K562 (cell line): ENCODE data around the gene PPP2R2D. TPM values are rescaled to one million over a fixed set of nuclear protein-coding genes. Genes with fewer than 3 reads are reported as not detected.

Source experiments
- ATAC-seq: fragments of 200-7000 bp; cut with Tn5 transposase; 3 replicates; pipeline ENCODE4 v1.9.1; 2020; ENCODE audit warnings: moderate library complexity
- BruUV-seq: library from RNA; stranded (reverse); fragments of 400-500 nt; replicated peaks from 2 replicates; lab custom pipeline; 2021; lab: Mats Ljungman, UMichigan
- CTCF ChIA-PET: fragments of 300-600 bp; formaldehyde crosslinking; extraction: SDS; loops from one replicate; lab custom pipeline; 2021; ENCODE audit warnings: low intra/inter-chr PET ratio; lab: Yijun Ruan, JAX
- POLR2A ChIA-PET: fragments of 300-600, 350-650 bp; sonication (Branson Sonifier 250); formaldehyde crosslinking; extraction: SDS; loops from one replicate; lab custom pipeline; 2021; ENCODE audit warnings: antibody characterized with exemption, inconsistent platforms; lab: Yijun Ruan, JAX
- DNase-seq, 4 experiments: peaks; one replicate each; pipeline versions ENCODE4 v3.0.0 to v3.0.0-alpha.2; 2011 to 2018; ENCODE audit warnings: low spot score in 3 of 4, mixed read lengths in 3 of 4; ENCODE audit errors: extremely low read depth in 1 of 4
- FAIRE-seq: peaks from 2 replicates; lab custom pipeline; 2011; peaks lifted over from hg19 to GRCh38; lab: Jason Lieb, UNC
- H2AFZ ChIP-seq: 2 replicates; pipeline ENCODE4 v1.6.0; 2011; ENCODE audit warnings: low read depth, low read length, control low read depth, inconsistent platforms
- H3K27ac ChIP-seq: fragments of 200-600 bp; 3 replicates; pipeline ENCODE4 v1.8.0; 2011; ENCODE audit warnings: low read depth, mild to moderate bottlenecking, control low read depth, inconsistent platforms, low read length, moderate library complexity, mixed read lengths; ENCODE audit errors: extremely low read depth
- H3K27me3 ChIP-seq, 2 experiments: fragments of 300-600 bp in 1 of 2; 2 replicates in 1 of 2; 3 replicates in 1 of 2; pipeline versions ENCODE4 v1.6.0 to v1.8.0; 2011; ENCODE audit warnings: inconsistent platforms in 2 of 2, low read length in 2 of 2, mild to moderate bottlenecking in 1 of 2, mixed read lengths in 1 of 2, moderate library complexity in 1 of 2; ENCODE audit not compliant: control insufficient read depth in 2 of 2, insufficient read depth in 2 of 2
- H3K36me3 ChIP-seq: fragments of 300-600 bp; 3 replicates; pipeline ENCODE4 v1.8.0; 2011; ENCODE audit warnings: mild to moderate bottlenecking, low read length, inconsistent platforms; ENCODE audit not compliant: control insufficient read depth, insufficient read depth
- H3K4me1 ChIP-seq, 2 experiments: fragments of 200-600 bp in 1 of 2; replicated peaks in 1 of 2; 2 replicates in 1 of 2; 3 replicates in 1 of 2; pipeline versions ENCODE4 v1.5.1 to v1.8.0; 2011; ENCODE audit warnings: inconsistent platforms in 2 of 2, low read length in 2 of 2, mild to moderate bottlenecking in 1 of 2, mixed read lengths in 1 of 2, moderate library complexity in 1 of 2; ENCODE audit not compliant: control insufficient read depth in 2 of 2, insufficient read depth in 2 of 2
- H3K4me2 ChIP-seq: 2 replicates; pipeline ENCODE4 v1.6.1; 2011; ENCODE audit warnings: low read length, control low read depth, inconsistent platforms, mixed read lengths; ENCODE audit not compliant: insufficient read depth
- H3K4me3 ChIP-seq: fragments of 200-600 bp; sonication (generic), shearing (Covaris generic); 2 replicates; pipeline ENCODE4 v1.5.1; 2016; ENCODE audit warnings: control low read depth, inconsistent platforms
- H3K79me2 ChIP-seq: fragments of 200-600 bp; 3 replicates; pipeline ENCODE4 v1.8.0; 2011; ENCODE audit warnings: low read length, inconsistent platforms; ENCODE audit not compliant: control insufficient read depth, insufficient read depth
- H3K9ac ChIP-seq, 2 experiments: 2 replicates each; pipeline versions ENCODE4 v1.6.0 to v1.6.1; 2011; ENCODE audit warnings: low read depth in 2 of 2, low read length in 2 of 2, control low read depth in 1 of 2, inconsistent platforms in 1 of 2, mild to moderate bottlenecking in 1 of 2, mixed read lengths in 1 of 2; ENCODE audit not compliant: insufficient read depth in 1 of 2
- H3K9me1 ChIP-seq: one replicate; pipeline ENCODE4 v1.6.0; 2011; ENCODE audit warnings: inconsistent platforms, mild to moderate bottlenecking, low read length, moderate library complexity; ENCODE audit not compliant: control insufficient read depth, insufficient read depth
- H3K9me3 ChIP-seq: replicated peaks from 2 replicates; pipeline ENCODE4 v1.5.1; 2011; ENCODE audit warnings: low read depth, low read length, inconsistent platforms; ENCODE audit not compliant: control insufficient read depth, insufficient read depth
- H4K20me1 ChIP-seq: replicated peaks from 2 replicates; pipeline ENCODE4 v1.6.1; 2011; ENCODE audit warnings: low read length, inconsistent platforms, mixed read lengths; ENCODE audit not compliant: control insufficient read depth, insufficient read depth
- ARID1B ChIP-seq: fragments of 450-650 bp; IDR thresholded peaks from 2 replicates; pipeline ENCODE4 v1.6.1; 2016; ENCODE audit warnings: antibody characterized with exemption, mild to moderate bottlenecking, inconsistent platforms
- HMGN3 ChIP-seq: IDR thresholded peaks from 2 replicates; pipeline ENCODE4 v1.6.1; 2011; ENCODE audit warnings: borderline replicate concordance, low read depth, mild to moderate bottlenecking, mixed read lengths, low read length; ENCODE audit not compliant: insufficient read length; ENCODE audit errors: extremely low read depth
- RBM22 ChIP-seq: fragments of 200-400 bp; formaldehyde crosslinking; IDR thresholded peaks from 2 replicates; pipeline ENCODE4 v1.6.1; 2018; ENCODE audit warnings: low read length, low read depth; ENCODE audit not compliant: poor library complexity, severe bottlenecking
- ZNF184 ChIP-seq: sonication (generic); formaldehyde crosslinking; IDR thresholded peaks from 2 replicates; pipeline ENCODE4 v1.5.0; 2020; ENCODE audit warnings: missing genetic modification reagents
- WGBS: fragments of 100-300 bp; shearing (Covaris generic); methylation state at CpG from one replicate; pipeline ENCODE4 v1.1.6; 2016; ENCODE audit warnings: low coverage, mixed read lengths; ENCODE audit not compliant: insufficient coverage; ENCODE audit errors: missing lambda C conversion rate; 5-methylcytosine and 5-hydroxymethylcytosine counted together
- in situ Hi-C: fragments of 300-500 bp; cut with MboI; formaldehyde crosslinking; loops from 4 replicates; pipeline ENCODE4 v1.15.0; 2018; ENCODE audit warnings: inconsistent platforms, mixed read lengths
- intact Hi-C: fragments of 100-400 bp; cut with micrococcal nuclease; formaldehyde crosslinking; loops from 2 replicates; pipeline ENCODE4 v1.14.2; 2022
- polyA plus RNA-seq, 8 experiments: library from polyadenylated mRNA; depleted of rRNA in 4 of 8; stranded (reverse) in 5 of 8; unstranded in 3 of 8; fragments of >200 nt; fragmentation: Nextera tagmentation in 2 of 8; fragmentation: Illumina TruSeq in 1 of 8; extraction: Ambion mirVana in 2 of 8; extraction: Trizol in 1 of 8; gene quantifications; 2 replicates each; pipeline versions ENCODE4 v1.2.1 to v1.2.3, GENCODE V29; 2011 to 2014; ENCODE audit warnings: inconsistent platforms in 1 of 8, missing spikeins in 1 of 8
- total RNA-seq, 7 experiments: library from RNA; depleted of rRNA in 6 of 7; stranded (reverse); fragments of >200 nt in 6 of 7; fragmentation: Illumina TruSeq in 2 of 7; extraction: Trizol in 2 of 7; gene quantifications; 2 replicates each; pipeline versions ENCODE4 v1.2.1 to v1.2.3, GENCODE V29; 2011 to 2021; ENCODE audit warnings: low replicate concordance in 1 of 7

The PPP2R2D gene
- total and polyA plus RNA-seq, 9 of the 15 experiments (the other 6 are each of a cell fraction or from before 2014, with no cell fraction given) = 1.9 to 37.0 (median 26.8) TPM

DNA sequence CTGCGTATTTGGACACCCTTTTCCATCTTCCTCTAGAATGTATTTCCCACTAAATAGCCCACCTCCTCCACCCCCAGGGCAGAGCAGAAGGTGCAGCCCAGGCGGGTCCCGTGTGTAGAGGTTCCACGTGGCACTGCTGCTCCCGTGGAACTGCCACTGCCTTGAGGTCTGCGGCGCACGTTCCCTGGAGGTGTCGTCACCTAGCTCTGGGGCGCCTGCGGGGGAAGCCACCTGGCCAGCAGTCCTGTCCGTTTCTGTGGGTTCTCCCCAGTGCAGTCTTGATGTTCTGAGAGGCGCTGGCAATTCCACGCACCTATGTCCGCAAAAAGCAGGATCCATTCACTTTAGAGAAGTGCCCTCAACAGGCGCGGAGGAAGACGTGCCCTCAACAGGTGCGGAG, 59.0 kb downstream of the PPP2R2D start:
- TF ChIP-seq ZNF184 (no peak), RBM22 (peak; percentile 33)
- ChIA-PET CTCF (no interaction called here), POLR2A (no interaction called here)
- Histone ChIP-seq H3K9me1 (no peaks in the 10 kb centered on the region), H3K79me2 (no peaks in the 10 kb centered on the region), H3K27me3 (no peaks in the 10 kb centered on the region), H3K4me1 (peaks cover 9 to 29% of the 10 kb centered on the region in 2 experiments), H3K9ac (no peak overlapping the region), H3K36me3 (peaks cover 31% of the 10 kb centered on the region; the same call in 2 of the 3 replicates), H3K4me3 (no peak overlapping the region), H4K20me1 (peaks cover 4% of the 10 kb centered on the region; the same call in 1 of the 2 replicates), H3K27ac (no peak overlapping the region), H3K9me3 (no peaks in the 10 kb centered on the region), H3K4me2 (no peak overlapping the region), H2AFZ (no peak overlapping the region)
- FAIRE-seq (no peak), DNase-seq (no peak), ATAC-seq (no peak)
- no TSS peak for BruUV-seq
- 71% methylated on average over 8 of the region's 19 CpGs for WGBS
- in situ Hi-C loops = no loop called here
- intact Hi-C loops = no loop called here

DNA sequence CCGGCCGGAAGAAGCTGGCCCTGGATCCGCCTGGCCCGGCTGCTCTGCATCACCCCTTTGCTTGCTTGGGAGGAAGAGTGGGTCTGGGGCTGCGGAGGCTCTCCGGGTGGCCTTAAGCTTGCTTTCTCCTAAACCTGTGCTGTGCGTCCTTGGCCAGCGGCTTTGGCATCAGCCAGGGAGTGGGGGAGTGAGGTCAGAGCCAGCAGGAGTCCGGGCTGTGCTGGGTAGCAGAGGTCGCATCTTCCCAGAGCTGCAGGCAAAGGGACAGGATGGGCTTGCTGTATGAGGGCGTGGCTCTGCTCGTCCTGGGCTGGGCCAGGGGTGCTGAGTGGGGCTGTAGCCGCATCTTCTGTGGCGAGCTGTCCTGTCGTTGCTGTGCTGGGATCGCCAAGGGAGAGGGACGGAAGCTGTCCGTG, 59.8 kb downstream of the PPP2R2D start:
- H3K79me2 ChIP-seq = no peaks in the 10 kb centered on the region; the same call in 2 of the 3 replicates

More for the DNA sequence above, 59.8 kb downstream of the PPP2R2D start:
- ChIA-PET CTCF (no interaction called here), POLR2A (interaction anchor here (0.6 kb wide), 1 partner anchor 17 kb away, joined by 3 read pairs; no protein-coding TSS in a partner anchor)
- FAIRE-seq (no peak), DNase-seq (no peak), ATAC-seq (peak; percentile 36)
- Histone ChIP-seq H3K9me1 (no peaks in the 10 kb centered on the region), H3K27ac (no peak overlapping the region), H2AFZ (no peak overlapping the region), H3K9me3 (no peaks in the 10 kb centered on the region), H3K27me3 (no peaks in the 10 kb centered on the region), H3K9ac (no peak overlapping the region), H3K4me1 (peaks cover 9 to 32% of the 10 kb centered on the region in 2 experiments), H4K20me1 (peaks cover 4% of the 10 kb centered on the region; the same call in 1 of the 2 replicates), H3K4me2 (no peak overlapping the region), H3K36me3 (peaks cover 23% of the 10 kb centered on the region; the same call in 2 of the 3 replicates), H3K4me3 (no peak overlapping the region)
- 94% methylated on average over 9 of the region's 18 CpGs for WGBS
- TF ChIP-seq HMGN3 (peak; percentile 33), ARID1B (no peak)
- in situ Hi-C loops = no loop called here
- no TSS peak for BruUV-seq
- intact Hi-C loops = no loop called here
